HEK293T (cell line): ENCODE results near the gene ZWILCH.

Source experiments
- BHLHE40 ChIP-seq: fragments of 450-650 bp; IDR thresholded peaks from 2 replicates; pipeline ENCODE4 v1.6.1; 2016; ENCODE audit warnings: mild to moderate bottlenecking, moderate library complexity, borderline replicate concordance
- CTBP1 ChIP-seq: fragments of 450-650 bp; IDR thresholded peaks from 2 replicates; pipeline ENCODE4 v1.6.1; 2016; ENCODE audit warnings: borderline replicate concordance
- ELF4 ChIP-seq: fragments of 450-650 bp; IDR thresholded peaks from 2 replicates; pipeline ENCODE4 v1.6.1; 2017; ENCODE audit warnings: antibody characterized with exemption
- FOXA1 ChIP-seq: fragments of 450-650 bp; IDR thresholded peaks from 2 replicates; pipeline ENCODE4 v1.6.1; 2016; ENCODE audit warnings: mild to moderate bottlenecking
- FOXK2 ChIP-seq: fragments of 450-650 bp; IDR thresholded peaks from 2 replicates; pipeline ENCODE4 v1.6.1; 2016; ENCODE audit warnings: mild to moderate bottlenecking
- FOXM1 ChIP-seq: fragments of 450-650 bp; IDR thresholded peaks from 2 replicates; pipeline ENCODE4 v1.6.1; 2017; ENCODE audit warnings: mild to moderate bottlenecking, borderline replicate concordance

- TF ChIP-seq FOXK2 (no peak), ELF4 (no peak), FOXA1 (no peak), FOXM1 (no peak), BHLHE40 (no peak), CTBP1 (no peak)
These were observed 15.8 kb upstream of the ZWILCH start for GRCh38 chr15:66489179-66489791.
